ENCODE results near the gene NPW. TPM values are rescaled to one million over a fixed set of nuclear protein-coding genes. Genes with fewer than 3 reads are reported as not detected.

The NPW gene
- total RNA-seq, 1 donor from 2014 or later, result 4.2 TPM

- Mint-ChIP-seq H3K4me3 (ENCODE audit: low read depth) (no peak overlapping the region), H3K9me3 (no peaks in the 10 kb centered on the region), H3K27ac (no peak overlapping the region), H3K4me1 (ENCODE audit: low read depth) (no peaks in the 10 kb centered on the region), H3K27me3 (ENCODE audit: low read depth) (no peaks in the 10 kb centered on the region), H3K36me3 (ENCODE audit: low read depth) (peaks cover 11% of the 10 kb centered on the region)
- intact Hi-C loops (cut with micrococcal nuclease), result no loop called here
- no peak for DNase-seq (ENCODE audit: low spot score)
Measured at GRCh38 chr16:2063861-2064260, 44.3 kb downstream of the NPW start.

- intact Hi-C loops (cut with micrococcal nuclease), result no loop called here
- H3K4me3 Mint-ChIP-seq (ENCODE audit: low read depth), result no peak overlapping the region
Measured at GRCh38 chr16:2064368-2064945, 44.9 kb downstream of the NPW start.

DNA sequence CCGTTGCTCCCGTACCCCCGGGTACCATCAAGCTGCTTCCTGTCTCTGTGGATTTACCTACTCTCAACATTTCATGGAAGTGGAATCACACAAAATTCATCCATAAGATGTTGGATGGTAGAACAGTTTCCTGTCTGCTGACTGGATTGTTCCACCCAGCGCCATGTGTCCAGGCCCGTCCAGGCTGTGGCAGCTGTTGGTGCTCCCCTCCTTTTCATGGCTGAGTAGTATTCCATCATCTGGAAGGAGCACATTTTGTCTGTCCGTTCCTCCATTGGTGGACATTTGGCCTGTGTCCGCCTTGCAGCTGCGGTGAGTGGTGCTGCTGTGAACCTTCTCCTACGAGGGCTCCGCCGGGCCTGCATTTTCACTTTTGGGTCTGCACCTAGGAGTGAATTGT is 46.6 kb downstream of the NPW start:
- Mint-ChIP-seq H3K9me3 (no peaks in the 10 kb centered on the region), H3K27me3 (ENCODE audit: low read depth) (no peaks in the 10 kb centered on the region), H3K4me1 (ENCODE audit: low read depth) (no peaks in the 10 kb centered on the region), H3K4me3 (ENCODE audit: low read depth) (no peak overlapping the region), H3K36me3 (ENCODE audit: low read depth) (peaks cover 16% of the 10 kb centered on the region), H3K27ac (no peak overlapping the region)
- intact Hi-C loops (cut with micrococcal nuclease), result no loop called here
- DNase-seq (ENCODE audit: low spot score), result no peak

More at GRCh38 chr16:2064368-2064945, 44.9 kb downstream of the NPW start:
- Mint-ChIP-seq H3K36me3 (ENCODE audit: low read depth) (peaks cover 11% of the 10 kb centered on the region), H3K27me3 (ENCODE audit: low read depth) (no peaks in the 10 kb centered on the region), H3K4me1 (ENCODE audit: low read depth) (no peaks in the 10 kb centered on the region), H3K9me3 (no peaks in the 10 kb centered on the region), H3K27ac (no peak overlapping the region)
- no peak for DNase-seq (ENCODE audit: low spot score)

Other genes starting within 250 kb of the NPW start
- gene NME3, start 248.2 kb upstream of the NPW start, total RNA-seq, result 45.6 and 46.1 TPM in 2 replicates
- gene EME2, start 247.0 kb upstream of the NPW start, total RNA-seq, result 26.1 and 26.2 TPM in 2 replicates
- gene MRPS34, start 246.7 kb upstream of the NPW start, total RNA-seq, result 179 and 184 TPM in 2 replicates
- 27.1 and 28.3 TPM in 2 replicates for gene SPSB3, start 237.2 kb upstream of the NPW start, total RNA-seq
- 64.5 and 66.7 TPM in 2 replicates for gene NUBP2, start 236.8 kb upstream of the NPW start, total RNA-seq
- not detected in 2 replicates for gene IGFALS, start 226.1 kb upstream of the NPW start, total RNA-seq
- 60.3 and 67.6 TPM in 2 replicates for gene HAGH, start 193.0 kb upstream of the NPW start, total RNA-seq
- 17.6 and 20.8 TPM in 2 replicates for gene FAHD1, start 192.6 kb upstream of the NPW start, total RNA-seq
- not detected in 2 replicates for gene MEIOB, start 147.6 kb upstream of the NPW start, total RNA-seq
- gene HS3ST6, start 101.4 kb upstream of the NPW start, total RNA-seq, result not detected in 2 replicates
- gene MSRB1, start 76.6 kb upstream of the NPW start, total RNA-seq, result 33.5 and 35.0 TPM in 2 replicates
- gene RPL3L, start 65.1 kb upstream of the NPW start, total RNA-seq, result 0.66 and 0.85 TPM in 2 replicates
- 132 TPM in 2 replicates for gene NDUFB10, start 60.2 kb upstream of the NPW start, total RNA-seq
- 3,560 and 3,687 TPM in 2 replicates for gene RPS2, start 55.0 kb upstream of the NPW start, total RNA-seq
- 0.39 TPM in 1 of 2 replicates, not detected in the other for gene RNF151, start 52.9 kb upstream of the NPW start, total RNA-seq
- 64.2 and 72.5 TPM in 2 replicates for gene TBL3, start 47.7 kb upstream of the NPW start, total RNA-seq
- gene NOXO1, start 38.3 kb upstream of the NPW start, total RNA-seq, result 0.21 and 0.23 TPM in 2 replicates
- 39.2 and 40.0 TPM in 2 replicates for gene GFER, start 35.6 kb upstream of the NPW start, total RNA-seq
- 21.1 and 21.3 TPM in 2 replicates for gene SYNGR3, start 29.8 kb upstream of the NPW start, total RNA-seq
- 82.0 and 83.3 TPM in 2 replicates for gene ZNF598, start 10.0 kb upstream of the NPW start, total RNA-seq
- gene NHERF2, start 7.1 kb downstream of the NPW start, total RNA-seq, result 2.3 and 2.6 TPM in 2 replicates
- 43.5 and 54.7 TPM in 2 replicates for gene NTHL1, start 28.0 kb downstream of the NPW start, total RNA-seq
- 89.7 and 92.8 TPM in 2 replicates for gene TSC2, start 28.2 kb downstream of the NPW start, total RNA-seq
- gene PKD1, start 116.1 kb downstream of the NPW start, total RNA-seq, result 86.9 and 94.4 TPM in 2 replicates
- gene RAB26, start 128.8 kb downstream of the NPW start, total RNA-seq, result 0.46 and 0.59 TPM in 2 replicates
- gene TRAF7, start 136.0 kb downstream of the NPW start, total RNA-seq, result 69.8 and 70.7 TPM in 2 replicates
- 0.48 and 1.0 TPM in 2 replicates for gene CASKIN1, start 176.8 kb downstream of the NPW start, total RNA-seq
- gene MLST8, start 185.7 kb downstream of the NPW start, total RNA-seq, result 54.3 and 56.4 TPM in 2 replicates
- gene BRICD5, start 191.1 kb downstream of the NPW start, total RNA-seq, result 24.6 and 25.2 TPM in 2 replicates
- 36.1 and 37.7 TPM in 2 replicates for gene PGP, start 195.1 kb downstream of the NPW start, total RNA-seq
- 29.3 and 30.0 TPM in 2 replicates for gene E4F1, start 203.8 kb downstream of the NPW start, total RNA-seq
- gene DNASE1L2, start 216.7 kb downstream of the NPW start, total RNA-seq, result 1.7 and 2.2 TPM in 2 replicates
- gene ECI1, start 231.8 kb downstream of the NPW start, total RNA-seq, result 40.4 and 45.1 TPM in 2 replicates
- gene RNPS1, start 248.3 kb downstream of the NPW start, total RNA-seq, result 369 TPM in 2 replicates